Measurements from ENCODE around the gene CDH13. TPM values are rescaled to one million over a fixed set of nuclear protein-coding genes. Genes with fewer than 3 reads are reported as not detected.

Gene CDH13
- total and polyA plus RNA-seq, 9 of the 15 experiments (the other 6 are each of a cell fraction or from before 2014, with no cell fraction given), result 0.03 TPM; not detected in 8

- Histone ChIP-seq H4K20me1 (replicated peaks; ENCODE audit: control insufficient read depth, insufficient read depth, low read length) (no peaks in the 10 kb centered on the region), H3K27ac (ENCODE audit: extremely low read depth, low read depth, low read length) (no peak overlapping the region), H3K9ac (ENCODE audit: insufficient read depth in 1 of 2, low read depth in 2 of 2, low read length in 2 of 2) (no peak overlapping the region), H3K4me3 (no peak overlapping the region), H3K9me1 (ENCODE audit: control insufficient read depth, insufficient read depth, low read length) (no peaks in the 10 kb centered on the region), H3K9me3 (replicated peaks; ENCODE audit: control insufficient read depth, insufficient read depth, low read depth, low read length) (no peaks in the 10 kb centered on the region), H3K27me3 (ENCODE audit: control insufficient read depth in 2 of 2, insufficient read depth in 2 of 2, low read length in 2 of 2) (no peaks in the 10 kb centered on the region), H3K79me2 (ENCODE audit: control insufficient read depth, insufficient read depth, low read length) (no peaks in the 10 kb centered on the region), H2AFZ (ENCODE audit: low read depth, low read length) (no peak overlapping the region), H3K36me3 (ENCODE audit: control insufficient read depth, insufficient read depth, low read length) (no peaks in the 10 kb centered on the region), H3K4me2 (ENCODE audit: insufficient read depth, low read length) (no peak overlapping the region), H3K4me1 (replicated peaks in 1 of 2; ENCODE audit: control insufficient read depth in 2 of 2, insufficient read depth in 2 of 2, low read length in 2 of 2) (no peaks in the 10 kb centered on the region)
- no peak for ATAC-seq
- ChIA-PET CTCF (ENCODE audit: low intra/inter-chr PET ratio) (no interaction called here), POLR2A (interaction anchor here (1.4 kb wide), 1 partner anchor 9 kb away, joined by 3 read pairs; no protein-coding TSS in a partner anchor)
- DNase-seq (ENCODE audit: extremely low read depth in 1 of 4, low spot score in 3 of 4), result no peak
- in situ Hi-C loops (cut with MboI), result no loop called here
- intact Hi-C loops (cut with micrococcal nuclease), result no loop called here
- 1% methylated on average over 5 of the region's 5 CpGs for WGBS (ENCODE audit: insufficient coverage, low coverage, missing lambda C conversion rate)
- FAIRE-seq, result no peak
- no TSS peak for BruUV-seq (replicated peaks)
- TF ChIP-seq RREB1 (CRISPR knock-in tag; IDR thresholded peaks at IDR 0.05) (no peak), TCF7L2 (IDR thresholded peaks at IDR 0.05; ENCODE audit: low read depth, low read length) (no peak), E4F1 (CRISPR knock-in tag; IDR thresholded peaks at IDR 0.05; ENCODE audit: borderline replicate concordance) (no peak), CHCHD3 (CRISPR knock-in tag; IDR thresholded peaks at IDR 0.05) (no peak), GTF2A2 (tag; IDR thresholded peaks at IDR 0.05) (no peak), PATZ1 (CRISPR knock-in tag; IDR thresholded peaks at IDR 0.05; ENCODE audit: borderline replicate concordance) (no peak), ELF1 (tag; IDR thresholded peaks at IDR 0.05) (no peak), ZNF57 (CRISPR knock-in tag; IDR thresholded peaks at IDR 0.05) (no peak)
Observed at GRCh38 chr16:83306961-83307593, 680.3 kb downstream of the CDH13 start.

Measured in K562 (cell line).